Natural killer cell treated with Interleukin-12 subunit alpha and Interleukin-12 subunit beta and Interleukin-15 and Interleukin-18, amount 100 ng/mL, for 72 hours (primary cell): ENCODE data around the gene MEGF6. TPM values are rescaled to one million over a fixed set of nuclear protein-coding genes. Genes with fewer than 3 reads are reported as not detected.
"Not testable (repeated sequence)": the region's sequence is repeated elsewhere in the genome, so short reads cannot be mapped to it uniquely, and the experiment has no call there.

Source experiments
- ATAC-seq, 2 donors: fragments of 150-1000 bp; cut with Tn5 transposase in 1 of 2; sonication (Bioruptor Pico), chemical (Tn5 transposase) in 1 of 2; 2 replicates each; pipeline ENCODE4 v1.10.0; 2021
- DNase-seq: peaks from one replicate; pipeline ENCODE4 v3.0.0; 2022; ENCODE audit warnings: low spot score
- H3K27ac Mint-ChIP-seq, 2 donors: 1 replicate in 1 of 2; 2 replicates in 1 of 2; pipeline ENCODE4 v1.8.0; 2022; ENCODE audit warnings: mixed read lengths in 2 of 2, mild to moderate bottlenecking in 1 of 2, moderate library complexity in 1 of 2
- H3K27me3 Mint-ChIP-seq, 2 donors: 1 replicate in 1 of 2; 2 replicates in 1 of 2; pipeline ENCODE4 v1.8.0; 2022; ENCODE audit warnings: mixed read lengths in 2 of 2
- H3K36me3 Mint-ChIP-seq: one replicate; pipeline ENCODE4 v1.8.0; 2022; ENCODE audit warnings: mixed read lengths
- H3K4me1 Mint-ChIP-seq, 2 donors: 1 replicate in 1 of 2; 2 replicates in 1 of 2; pipeline ENCODE4 v1.8.0; 2022; ENCODE audit warnings: low read depth in 2 of 2, mixed read lengths in 2 of 2, mild to moderate bottlenecking in 1 of 2
- H3K4me3 Mint-ChIP-seq: one replicate; pipeline ENCODE4 v1.8.0; 2022; ENCODE audit warnings: mixed read lengths
- H3K9me3 Mint-ChIP-seq: 2 replicates; pipeline ENCODE4 v1.8.0; 2022; ENCODE audit warnings: mixed read lengths
- total RNA-seq, 2 donors: library from RNA; stranded (reverse); gene quantifications; one replicate each; pipeline ENCODE4 v1.2.3, GENCODE V29; 2022

Gene MEGF6
- total RNA-seq, 2 donors from 2014 or later, result 0.36 to 1.6 TPM

- no peak overlapping the region for H3K27ac Mint-ChIP-seq
- H3K36me3 Mint-ChIP-seq, result no peaks in the 10 kb centered on the region
- peaks cover 13% of the 10 kb centered on the region in 2 donors for H3K4me1 Mint-ChIP-seq
- no peak overlapping the region for H3K4me3 Mint-ChIP-seq
- ATAC-seq, result no peak
- no peaks in the 10 kb centered on the region for H3K9me3 Mint-ChIP-seq
- DNase-seq, result no peak
- no peaks in the 10 kb centered on the region for H3K27me3 Mint-ChIP-seq
These were observed 18.0 kb downstream of the MEGF6 start for GRCh38 chr1:3593334-3593733.

GRCh38 chr1:3590951-3591865 lies 20.1 kb downstream of the MEGF6 start:
- Mint-ChIP-seq H3K4me1 (no peaks in the 10 kb centered on the region), H3K27me3 (no peaks in the 10 kb centered on the region), H3K36me3 (no peaks in the 10 kb centered on the region), H3K4me3 (no peak overlapping the region), H3K27ac (no peak overlapping the region), H3K9me3 (no peaks in the 10 kb centered on the region)
- DNase-seq (no peak), ATAC-seq (no peak)

- H3K27me3 Mint-ChIP-seq, result no peaks in the 10 kb centered on the region
- no peaks in the 10 kb centered on the region for H3K9me3 Mint-ChIP-seq
- no peak for ATAC-seq
- no peak for DNase-seq
- H3K4me1 Mint-ChIP-seq, result no peaks in the 10 kb centered on the region
- H3K4me3 Mint-ChIP-seq, result no peak overlapping the region
- no peaks in the 10 kb centered on the region for H3K36me3 Mint-ChIP-seq
- H3K27ac Mint-ChIP-seq, result no peak overlapping the region
These were observed 21.1 kb downstream of the MEGF6 start for GRCh38 chr1:3590139-3590763.

GRCh38 chr1:3588395-3588794 lies 22.9 kb downstream of the MEGF6 start:
- Mint-ChIP-seq H3K4me3 (no peak overlapping the region), H3K27ac (no peak overlapping the region), H3K27me3 (no peaks in the 10 kb centered on the region), H3K4me1 (no peaks in the 10 kb centered on the region), H3K36me3 (no peaks in the 10 kb centered on the region), H3K9me3 (no peaks in the 10 kb centered on the region)
- ATAC-seq, result no peak
- DNase-seq, result no peak

- Mint-ChIP-seq H3K4me3 (no peak overlapping the region), H3K27me3 (no peaks in the 10 kb centered on the region), H3K4me1 (no peaks in the 10 kb centered on the region), H3K9me3 (no peaks in the 10 kb centered on the region), H3K27ac (peak overlapping the region in 1 of 2 donors; percentile 38), H3K36me3 (no peaks in the 10 kb centered on the region)
- DNase-seq, result no peak
- no peak for ATAC-seq
These were observed 24.1 kb downstream of the MEGF6 start for GRCh38 chr1:3586986-3587759.

- no peak for DNase-seq
- Mint-ChIP-seq H3K4me3 (no peak overlapping the region), H3K27ac (no peak overlapping the region), H3K27me3 (no peaks in the 10 kb centered on the region), H3K36me3 (no peaks in the 10 kb centered on the region), H3K4me1 (no peaks in the 10 kb centered on the region), H3K9me3 (no peaks in the 10 kb centered on the region)
- no peak for ATAC-seq
These were observed 25.3 kb downstream of the MEGF6 start for GRCh38 chr1:3585940-3586568.

- not testable (repeated sequence) for H3K27me3 Mint-ChIP-seq, ATAC-seq
These were observed 25.9 kb downstream of the MEGF6 start for GRCh38 chr1:3585353-3585868.

GRCh38 chr1:3584915-3585314 lies 26.4 kb downstream of the MEGF6 start:
- H3K4me3 Mint-ChIP-seq, result no peak overlapping the region
- no peaks in the 10 kb centered on the region for H3K27me3 Mint-ChIP-seq
- H3K4me1 Mint-ChIP-seq, result no peaks in the 10 kb centered on the region
- no peak for DNase-seq
- no peaks in the 10 kb centered on the region for H3K9me3 Mint-ChIP-seq
- no peak for ATAC-seq
- no peaks in the 10 kb centered on the region for H3K36me3 Mint-ChIP-seq
- H3K27ac Mint-ChIP-seq, result no peak overlapping the region

More at GRCh38 chr1:3585353-3585868, 25.9 kb downstream of the MEGF6 start:
- not testable (repeated sequence) for H3K4me1 Mint-ChIP-seq, H3K9me3 Mint-ChIP-seq, H3K4me3 Mint-ChIP-seq, H3K27ac Mint-ChIP-seq, H3K36me3 Mint-ChIP-seq, DNase-seq

- not testable (repeated sequence) for H3K9me3 Mint-ChIP-seq, H3K27ac Mint-ChIP-seq, ATAC-seq, DNase-seq, H3K4me3 Mint-ChIP-seq, H3K27me3 Mint-ChIP-seq, H3K36me3 Mint-ChIP-seq, H3K4me1 Mint-ChIP-seq
These were observed 27.6 kb downstream of the MEGF6 start for GRCh38 chr1:3583751-3584150.

GRCh38 chr1:3581296-3582036 lies 29.8 kb downstream of the MEGF6 start:
- H3K4me3 Mint-ChIP-seq, result no peak overlapping the region
- H3K36me3 Mint-ChIP-seq, result no peaks in the 10 kb centered on the region
- no peaks in the 10 kb centered on the region for H3K4me1 Mint-ChIP-seq
- no peak for DNase-seq
- no peak overlapping the region for H3K27ac Mint-ChIP-seq
- H3K27me3 Mint-ChIP-seq, result no peaks in the 10 kb centered on the region
- H3K9me3 Mint-ChIP-seq, result no peaks in the 10 kb centered on the region
- no peak for ATAC-seq

- H3K36me3 Mint-ChIP-seq, result no peaks in the 10 kb centered on the region
- H3K27me3 Mint-ChIP-seq, result no peaks in the 10 kb centered on the region
- no peaks in the 10 kb centered on the region for H3K4me1 Mint-ChIP-seq
- no peak overlapping the region for H3K4me3 Mint-ChIP-seq
- DNase-seq, result no peak
- no peaks in the 10 kb centered on the region for H3K9me3 Mint-ChIP-seq
- no peak overlapping the region for H3K27ac Mint-ChIP-seq
- ATAC-seq, result no peak
These were observed 31.1 kb downstream of the MEGF6 start for GRCh38 chr1:3580231-3580630.

GRCh38 chr1:3579626-3580025 lies 31.7 kb downstream of the MEGF6 start:
- Mint-ChIP-seq H3K27ac (no peak overlapping the region), H3K4me3 (no peak overlapping the region), H3K36me3 (no peaks in the 10 kb centered on the region), H3K27me3 (no peaks in the 10 kb centered on the region), H3K9me3 (no peaks in the 10 kb centered on the region), H3K4me1 (no peaks in the 10 kb centered on the region)
- DNase-seq, result no peak
- no peak for ATAC-seq

- no peaks in the 10 kb centered on the region for H3K27me3 Mint-ChIP-seq
- H3K27ac Mint-ChIP-seq, result no peak overlapping the region
- H3K9me3 Mint-ChIP-seq, result no peaks in the 10 kb centered on the region
- no peaks in the 10 kb centered on the region for H3K36me3 Mint-ChIP-seq
- no peak overlapping the region for H3K4me3 Mint-ChIP-seq
- H3K4me1 Mint-ChIP-seq, result no peaks in the 10 kb centered on the region
- DNase-seq (no peak), ATAC-seq (no peak)
These were observed 32.4 kb downstream of the MEGF6 start for GRCh38 chr1:3578906-3579305.
